GM12878 (cell line): ENCODE results near the gene DHX29. TPM values are rescaled to one million over a fixed set of nuclear protein-coding genes. Genes with fewer than 3 reads are reported as not detected.

ENCODE experiments used
- ATAC-seq: fragments of 200-7000 bp; cut with Tn5 transposase; 3 replicates; pipeline ENCODE4 v1.9.1; 2020; ENCODE audit warnings: mild to moderate bottlenecking, moderate library complexity
- BruUV-seq: library from RNA; stranded (reverse); fragments of 400-500 nt; replicated peaks from 2 replicates; lab custom pipeline; 2021; lab: Mats Ljungman, UMichigan
- CTCF ChIA-PET: fragments of 300-600 bp; sonication (Branson Sonifier 250); formaldehyde crosslinking; extraction: SDS; loops from one replicate; lab custom pipeline; 2021; ENCODE audit warnings: inconsistent platforms; lab: Yijun Ruan, JAX
- POLR2A ChIA-PET: fragments of 350-600 bp; formaldehyde crosslinking; extraction: SDS; loops from one replicate; lab custom pipeline; 2021; ENCODE audit warnings: inconsistent platforms; lab: Charles Lee
- RAD21 ChIA-PET: fragments of 300-600 bp; sonication (Branson Sonifier 250); formaldehyde crosslinking; loops from one replicate; lab custom pipeline; 2023; ENCODE audit warnings: antibody characterized with exemption; ENCODE audit not compliant: unreplicated experiment; lab: Charles Lee
- SMC1A ChIA-PET: fragments of 300-600 bp; sonication (Branson Sonifier 250); formaldehyde crosslinking; loops from one replicate; lab custom pipeline; 2023; ENCODE audit not compliant: unreplicated experiment, uncharacterized antibody; lab: Charles Lee
- DNase-seq: peaks from one replicate; pipeline ENCODE4 v3.0.0-alpha.2; 2011; ENCODE audit warnings: low read depth, low spot score
- FAIRE-seq: peaks from 3 replicates; lab custom pipeline; 2011; peaks lifted over from hg19 to GRCh38; lab: Jason Lieb, UNC
- H2AFZ ChIP-seq: 2 replicates; pipeline ENCODE4 v1.6.0; 2011; ENCODE audit warnings: low read depth, low read length, control low read depth; ENCODE audit not compliant: control insufficient read depth
- H3K27ac ChIP-seq: 2 replicates; pipeline ENCODE4 v1.5.1; 2011; ENCODE audit warnings: control low read depth; ENCODE audit not compliant: control insufficient read depth, insufficient read depth
- H3K27me3 ChIP-seq, 2 experiments: replicated peaks in 1 of 2; 2 replicates each; pipeline versions ENCODE4 v1.6.0 to v1.6.1; 2011; ENCODE audit warnings: low read length in 1 of 2; ENCODE audit not compliant: control insufficient read depth in 2 of 2, insufficient read depth in 2 of 2
- H3K36me3 ChIP-seq, 2 experiments: 2 replicates each; pipeline ENCODE4 v1.5.1; 2011; ENCODE audit warnings: low read length in 1 of 2; ENCODE audit not compliant: control insufficient read depth in 2 of 2, insufficient read depth in 2 of 2
- H3K4me1 ChIP-seq: 2 replicates; pipeline ENCODE4 v1.6.1; 2011; ENCODE audit warnings: mild to moderate bottlenecking, low read length, moderate library complexity, mixed read lengths; ENCODE audit not compliant: control insufficient read depth, insufficient read depth
- H3K4me2 ChIP-seq: 2 replicates; pipeline ENCODE4 v1.6.0; 2011; ENCODE audit warnings: control low read depth; ENCODE audit not compliant: control insufficient read depth, insufficient read depth
- H3K4me3 ChIP-seq: fragments of 200-600 bp; sonication (generic); 2 replicates; pipeline ENCODE4 v1.5.1; 2016
- H3K79me2 ChIP-seq: 2 replicates; pipeline ENCODE4 v1.6.0; 2011; ENCODE audit warnings: low read length; ENCODE audit not compliant: control insufficient read depth, insufficient read depth
- H3K9ac ChIP-seq: 2 replicates; pipeline ENCODE4 v1.8.0; 2011; ENCODE audit warnings: low read length, control low read depth, mixed read lengths; ENCODE audit not compliant: control insufficient read depth, insufficient read depth
- H3K9me3 ChIP-seq: replicated peaks from 3 replicates; pipeline ENCODE4 v1.5.1; 2011; ENCODE audit warnings: mild to moderate bottlenecking, low read length; ENCODE audit not compliant: control insufficient read depth, insufficient read depth
- H4K20me1 ChIP-seq: 2 replicates; pipeline ENCODE4 v1.6.0; 2011; ENCODE audit not compliant: control insufficient read depth, insufficient read depth
- BMI1 ChIP-seq: fragments of 450-650 bp; IDR thresholded peaks from 2 replicates; pipeline ENCODE4 v1.6.1; 2016; ENCODE audit warnings: mild to moderate bottlenecking, moderate library complexity, borderline replicate concordance
- CEBPZ ChIP-seq: fragments of 150-350 bp; IDR thresholded peaks from 2 replicates; pipeline ENCODE4 v1.6.1; 2016; ENCODE audit warnings: low read depth, low read length
- E2F8 ChIP-seq: fragments of 450-650 bp; IDR thresholded peaks from 2 replicates; pipeline ENCODE4 v1.6.1; 2018; ENCODE audit warnings: mild to moderate bottlenecking, low read depth, moderate library complexity; ENCODE audit not compliant: partially characterized antibody
- FOXK2 ChIP-seq: fragments of 450-650 bp; IDR thresholded peaks from 2 replicates; pipeline ENCODE4 v1.6.1; 2017; ENCODE audit warnings: mild to moderate bottlenecking, moderate library complexity
- FOXM1 ChIP-seq: IDR thresholded peaks from 2 replicates; pipeline ENCODE4 v1.6.1; 2012; ENCODE audit warnings: low read depth, mild to moderate bottlenecking, inconsistent platforms, low read length, moderate library complexity
- IKZF1 ChIP-seq: fragments of 450-650 bp; conservative IDR thresholded peaks from 2 replicates; pipeline ENCODE4 v1.6.1; 2017; ENCODE audit warnings: antibody characterized with exemption, mild to moderate bottlenecking
- MYB ChIP-seq: fragments of 150-350 bp; IDR thresholded peaks from 2 replicates; pipeline ENCODE4 v1.6.1; 2014; ENCODE audit warnings: mild to moderate bottlenecking, low read depth, low read length, borderline replicate concordance
- NBN ChIP-seq: fragments of 450-650 bp; IDR thresholded peaks from 2 replicates; pipeline ENCODE4 v1.6.1; 2016
- NRF1 ChIP-seq: conservative IDR thresholded peaks from 2 replicates; pipeline ENCODE4 v1.6.1; 2011; ENCODE audit warnings: mild to moderate bottlenecking, low read depth, low read length, improper control_type of control experiment
- POLR2A ChIP-seq: IDR thresholded peaks from 2 replicates; pipeline ENCODE4 v1.6.1; 2011; ENCODE audit warnings: low read depth, mild to moderate bottlenecking, low read length
- POLR2AphosphoS2 ChIP-seq: IDR thresholded peaks from 2 replicates; pipeline ENCODE4 v1.6.1; 2011; ENCODE audit warnings: low read depth, mild to moderate bottlenecking, low read length, improper control_type of control experiment, moderate library complexity
- SMAD5 ChIP-seq: IDR thresholded peaks from 2 replicates; pipeline ENCODE4 v1.6.1; 2016; ENCODE audit warnings: antibody characterized with exemption, low read depth
- SMARCA5 ChIP-seq: fragments of 450-650 bp; IDR thresholded peaks from 2 replicates; pipeline ENCODE4 v1.6.1; 2017; ENCODE audit warnings: mild to moderate bottlenecking
- SMC3 ChIP-seq: IDR thresholded peaks from 2 replicates; pipeline ENCODE4 v1.6.1; 2011; ENCODE audit warnings: low read length, improper control_type of control experiment, borderline replicate concordance
- TCF3 ChIP-seq: IDR thresholded peaks from 2 replicates; pipeline ENCODE4 v1.6.1; 2012; ENCODE audit warnings: low read depth, mild to moderate bottlenecking, low read length, borderline replicate concordance; ENCODE audit not compliant: insufficient read depth
- TCF7 ChIP-seq: IDR thresholded peaks from 2 replicates; pipeline ENCODE4 v1.6.1; 2014; ENCODE audit warnings: antibody characterized with exemption, borderline replicate concordance
- ZNF207 ChIP-seq: fragments of 450-650 bp; IDR thresholded peaks from 2 replicates; pipeline ENCODE4 v1.6.1; 2014; ENCODE audit warnings: antibody characterized with exemption, mild to moderate bottlenecking, borderline replicate concordance
- WGBS: methylation state at CpG from one replicate; pipeline ENCODE4 v1.1.6; 2016; ENCODE audit warnings: low lambda C conversion rate; ENCODE audit not compliant: insufficient replicate concordance, insufficient coverage; ENCODE audit errors: missing lambda C conversion rate; 5-methylcytosine and 5-hydroxymethylcytosine counted together
- in situ Hi-C: fragments of 300-500 bp; cut with MboI; formaldehyde crosslinking; loops from 9 replicates; pipeline ENCODE4 v1.14.3; 2018; ENCODE audit warnings: mixed read lengths
- intact Hi-C: fragments of 100-400 bp; cut with micrococcal nuclease; formaldehyde crosslinking; loops from one replicate; pipeline ENCODE4 v1.14.2; 2022; ENCODE audit not compliant: unreplicated experiment
- polyA plus RNA-seq, 11 experiments: library from polyadenylated mRNA; depleted of rRNA in 4 of 11; unstranded in 6 of 11; stranded (reverse) in 5 of 11; fragments of >200 nt; fragmentation: Nextera tagmentation in 4 of 11; fragmentation: Illumina TruSeq in 1 of 11; extraction: Ambion mirVana in 4 of 11; extraction: Trizol in 1 of 11; gene quantifications; 1 replicate in 1 of 11; 2 replicates in 10 of 11; pipeline versions ENCODE4 v1.2.1 to v1.2.3, GENCODE V29; 2011 to 2016; ENCODE audit warnings: inconsistent platforms in 2 of 11, missing spikeins in 2 of 11, low read depth in 1 of 11
- total RNA-seq, 4 experiments: library from RNA; depleted of rRNA in 3 of 4; stranded (reverse); fragments of >200 nt in 3 of 4; fragmentation: Illumina TruSeq in 1 of 4; extraction: Trizol in 1 of 4; gene quantifications; 2 replicates each; pipeline versions ENCODE4 v1.2.1 to v1.2.3, GENCODE V29; 2013 to 2021
- TF ChIP-seq, protein P1 (sequence below): IDR thresholded peaks from 2 replicates; pipeline ENCODE4 v1.6.1; 2012; ENCODE audit warnings: low read depth, low read length, improper control_type of control experiment

DHX29 gene
- total and polyA plus RNA-seq, 10 of the 15 experiments (the other 5 are each of a cell fraction or from before 2014, with no cell fraction given): 5.3 to 49.1 (median 17.2) TPM

GRCh38 chr5:55319491-55319890, 12.0 kb upstream of the DHX29 start:
- Histone ChIP-seq H3K9me3 (peaks cover 11% of the 10 kb centered on the region; the same call in 2 of the 3 replicates), H3K4me1 (no peaks in the 10 kb centered on the region), H4K20me1 (no peaks in the 10 kb centered on the region), H2AFZ (no peak overlapping the region), H3K27ac (no peak overlapping the region), H3K79me2 (peaks cover 54% of the 10 kb centered on the region), H3K4me3 (no peak overlapping the region), H3K9ac (no peak overlapping the region), H3K27me3 (no peaks in the 10 kb centered on the region), H3K36me3 (no peaks in the 10 kb centered on the region; a peak in 3 of 4 replicates), H3K4me2 (no peak overlapping the region)
- RAD21 ChIA-PET: no interaction called here
- WGBS: 100% methylated on average over 1 of the region's 1 CpG
- intact Hi-C loops (no loop called here), in situ Hi-C loops (loop anchor here (25.0 kb wide), 1 partner anchor 1868 kb away; no protein-coding TSS in a partner anchor)
- POLR2A ChIA-PET: interaction anchor here (0.7 to 1.1 kb wide), 2 partner anchors 10 to 610 kb away, joined by 3 read pairs; no protein-coding TSS in a partner anchor
- no peak for DNase-seq
- ATAC-seq: no peak
- TF ChIP-seq IKZF1: no peak
- no peak for TF ChIP-seq POLR2A
- no peak for TF ChIP-seq SMARCA5
- no peak for TF ChIP-seq MYB
- TF ChIP-seq SMAD5: no peak
- no peak for TF ChIP-seq TCF7
- no peak for TF ChIP-seq CEBPZ
- TF ChIP-seq NRF1: no peak
- TF ChIP-seq BMI1: no peak
- no peak for TF ChIP-seq SMC3
- no peak for TF ChIP-seq E2F8
- TF ChIP-seq POLR2AphosphoS2: no peak
- TF ChIP-seq, protein P1, sequence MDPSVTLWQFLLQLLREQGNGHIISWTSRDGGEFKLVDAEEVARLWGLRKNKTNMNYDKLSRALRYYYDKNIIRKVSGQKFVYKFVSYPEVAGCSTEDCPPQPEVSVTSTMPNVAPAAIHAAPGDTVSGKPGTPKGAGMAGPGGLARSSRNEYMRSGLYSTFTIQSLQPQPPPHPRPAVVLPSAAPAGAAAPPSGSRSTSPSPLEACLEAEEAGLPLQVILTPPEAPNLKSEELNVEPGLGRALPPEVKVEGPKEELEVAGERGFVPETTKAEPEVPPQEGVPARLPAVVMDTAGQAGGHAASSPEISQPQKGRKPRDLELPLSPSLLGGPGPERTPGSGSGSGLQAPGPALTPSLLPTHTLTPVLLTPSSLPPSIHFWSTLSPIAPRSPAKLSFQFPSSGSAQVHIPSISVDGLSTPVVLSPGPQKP: no peak
- TF ChIP-seq ZNF207: no peak
- no peak for TF ChIP-seq FOXM1
- TF ChIP-seq TCF3: no peak
- no peak for TF ChIP-seq NBN
- TF ChIP-seq FOXK2: no peak
- SMC1A ChIA-PET: interaction anchor here (1.0 kb wide), 1 partner anchor 8 kb away, joined by 3 read pairs; no protein-coding TSS in a partner anchor
- CTCF ChIA-PET: interaction anchor here (0.6 to 1.1 kb wide), 4 partner anchors 8 to 959 kb away, joined by 3 to 5 read pairs (median 4); partner anchors contain the start of genes DHX29 and MTREX
- no TSS peak for BruUV-seq
- no peak for FAIRE-seq
